Heart left ventricle (tissue), 16 donors: ENCODE results near the gene IGFBP1. TPM values are rescaled to one million over a fixed set of nuclear protein-coding genes. Genes with fewer than 3 reads are reported as not detected.

Experiments
- ATAC-seq, 4 donors: fragments of 200-7000 bp; cut with Tn5 transposase; one replicate each; pipeline ENCODE4 v1.9.1; 2020 to 2022; ENCODE audit warnings: moderate library complexity in 4 of 4, mild to moderate bottlenecking in 3 of 4, moderate number of reproducible peaks in 1 of 4
- DNase-seq, 5 donors: peaks; one replicate each; pipeline ENCODE4 v3.0.0-alpha.2; 2020
- H3K27ac ChIP-seq, 12 donors: fragments of 200-600 bp; sonication (generic) in 4 of 12; one replicate each; pipeline versions ENCODE4 v1.5.0 to v1.8.0; 2016 to 2022; ENCODE audit warnings: mild to moderate bottlenecking in 2 of 12
- H3K27me3 ChIP-seq, 9 donors: fragments of 200-600 bp; sonication (generic) in 2 of 9; one replicate each; pipeline versions ENCODE4 v1.5.1 to v1.8.0; 2016 to 2022; ENCODE audit warnings: mild to moderate bottlenecking in 3 of 9
- H3K36me3 ChIP-seq, 9 donors: fragments of 200-600 bp; sonication (generic) in 2 of 9; one replicate each; pipeline versions ENCODE4 v1.5.0 to v1.8.0; 2018 to 2022; ENCODE audit warnings: mild to moderate bottlenecking in 2 of 9
- H3K4me1 ChIP-seq, 12 donors: fragments of 200-600 bp; sonication (generic) in 4 of 12; one replicate each; pipeline versions ENCODE4 v1.5.0 to v1.8.0; 2016 to 2022; ENCODE audit warnings: mild to moderate bottlenecking in 3 of 12
- H3K4me3 ChIP-seq, 12 donors: fragments of 200-600 bp; sonication (generic) in 4 of 12; one replicate each; pipeline versions ENCODE4 v1.5.0 to v1.8.0; 2017 to 2022; ENCODE audit warnings: mild to moderate bottlenecking in 9 of 12, moderate library complexity in 4 of 12
- H3K9me3 ChIP-seq, 12 donors: fragments of 200-600 bp; sonication (generic) in 4 of 12; one replicate each; pipeline versions ENCODE4 v1.5.0 to v1.8.0; 2016 to 2022; ENCODE audit warnings: mild to moderate bottlenecking in 1 of 12
- POLR2A ChIP-seq, 2 donors: fragments of 450-650 bp; IDR thresholded peaks; one replicate each; pipeline ENCODE4 v1.6.1; 2017; ENCODE audit warnings: antibody characterized with exemption in 2 of 2, mild to moderate bottlenecking in 2 of 2, moderate library complexity in 2 of 2
- WGBS, 4 donors: extraction: QIAGEN DNeasy Blood & Tissue Kit in 2 of 4; methylation state at CpG; one replicate each; pipeline versions ENCODE4 v1.1.5 to v1.1.7; 2013 to 2018; 5-methylcytosine and 5-hydroxymethylcytosine counted together
- intact Hi-C, 10 donors: fragments of 100-400 bp; cut with DNase I; formaldehyde crosslinking; loops; one replicate each; pipeline versions ENCODE4 v1.11.1 to v1.14.2; 2022
- polyA plus RNA-seq, 2 donors: library from polyadenylated mRNA; stranded (reverse); fragments of 200-250 nt; gene quantifications; one replicate each; pipeline ENCODE4 v1.2.3, GENCODE V29; 2013
- total RNA-seq, 9 donors: library from RNA; depleted of rRNA in 2 of 9; stranded (reverse); fragments of >200 nt in 2 of 9; fragmentation: NEBNext Ultra II Directional in 3 of 9; extraction: Animal tissue kit (Norgen Biotek cat#: 25700) in 3 of 9; gene quantifications; one replicate each; pipeline versions ENCODE4 v1.1.0 to v1.2.4, GENCODE V29; 2016 to 2023
- TF ChIP-seq, protein P1 (sequence below), 12 donors: fragments of 200-600 bp; sonication (generic) in 4 of 12; IDR thresholded peaks; one replicate each; pipeline versions ENCODE4 v1.5.0 to v1.8.0; 2018 to 2022; ENCODE audit warnings: antibody characterized with exemption in 12 of 12, mild to moderate bottlenecking in 5 of 12
- donor health status: ischemic (EF 13 %, LVEDD 7.1; RV severe dilation, severe dysfunction).
- donor health status: healthy with polysubstance abuse.
- donor health status: DM: no; HTN: yes; CAD: no.
- donor health status: DM: no; HTN: no; CAD: no.
- donor health status: ischemic (EF 25% LVEDD 6.9; RV normal size, moderate dysfunction).
- donor health status: ischemic (EF 25% LVEDD 5.7; RV mildly dilated, moderate dysfunction).
- donor health status: healthy.
- donor health status: DM: yes; HTN: yes; CAD: no.
- donor health status: ischemic (EF 35%, LVEDD 5.7; RV mildly dilated, moderate dysfunction).
- donor health status: nonischemic (EF 11% LVEDD 7.7; RV severe dilation, severe dysfunction).
- donor health status: DM: yes; HTN: yes; CAD: no.
- donor health status: PGD.
- donor health status: ischemic (EF 29% LVEDD 5.4; RV normal size, mild dysfunction).
- donor health status: nonischemic (EF 23%, LVEDD 6.1; RV moderate dilation, normal function).

IGFBP1 gene
- total and polyA plus RNA-seq, 11 donors: 1.8 TPM; not detected in 10

DNA sequence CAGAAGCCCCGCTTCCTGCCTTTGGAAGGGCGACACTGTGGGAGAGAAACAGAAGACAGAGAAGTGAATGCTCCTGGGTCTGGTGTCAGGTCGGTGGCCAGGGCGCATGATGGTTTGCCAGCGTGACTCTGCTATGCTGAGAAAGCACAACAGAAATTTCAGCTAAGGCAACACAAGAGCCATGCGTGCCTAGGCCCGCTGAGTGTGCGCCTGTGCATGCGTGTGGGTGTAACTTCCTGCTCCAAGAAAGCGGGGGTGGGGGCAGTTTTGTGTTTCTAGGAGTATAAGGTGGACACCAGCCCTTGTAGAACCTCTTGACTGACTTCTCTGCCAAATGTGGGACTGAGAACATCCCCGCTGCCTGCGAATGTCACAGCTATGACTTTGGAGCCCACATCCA is 26.6 kb downstream of the IGFBP1 start:
- no peaks in the 10 kb centered on the region for H3K9me3 ChIP-seq
- no peak for TF ChIP-seq POLR2A (IDR thresholded peaks at IDR 0.05)
- TF ChIP-seq, protein P1, sequence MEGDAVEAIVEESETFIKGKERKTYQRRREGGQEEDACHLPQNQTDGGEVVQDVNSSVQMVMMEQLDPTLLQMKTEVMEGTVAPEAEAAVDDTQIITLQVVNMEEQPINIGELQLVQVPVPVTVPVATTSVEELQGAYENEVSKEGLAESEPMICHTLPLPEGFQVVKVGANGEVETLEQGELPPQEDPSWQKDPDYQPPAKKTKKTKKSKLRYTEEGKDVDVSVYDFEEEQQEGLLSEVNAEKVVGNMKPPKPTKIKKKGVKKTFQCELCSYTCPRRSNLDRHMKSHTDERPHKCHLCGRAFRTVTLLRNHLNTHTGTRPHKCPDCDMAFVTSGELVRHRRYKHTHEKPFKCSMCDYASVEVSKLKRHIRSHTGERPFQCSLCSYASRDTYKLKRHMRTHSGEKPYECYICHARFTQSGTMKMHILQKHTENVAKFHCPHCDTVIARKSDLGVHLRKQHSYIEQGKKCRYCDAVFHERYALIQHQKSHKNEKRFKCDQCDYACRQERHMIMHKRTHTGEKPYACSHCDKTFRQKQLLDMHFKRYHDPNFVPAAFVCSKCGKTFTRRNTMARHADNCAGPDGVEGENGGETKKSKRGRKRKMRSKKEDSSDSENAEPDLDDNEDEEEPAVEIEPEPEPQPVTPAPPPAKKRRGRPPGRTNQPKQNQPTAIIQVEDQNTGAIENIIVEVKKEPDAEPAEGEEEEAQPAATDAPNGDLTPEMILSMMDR (IDR thresholded peaks at IDR 0.05): no peak
- WGBS, 4 donors: 94 to 96% (median 95%) methylated on average over 11 to 12 of the region's 12 CpGs
- no peak overlapping the region for H3K4me3 ChIP-seq
- no peak for ATAC-seq
- H3K27ac ChIP-seq: no peak overlapping the region
- H3K36me3 ChIP-seq: peaks cover 0 to 56% (median 29%) of the 10 kb centered on the region in 9 donors
- peaks cover 0 to 22% (median 0%) of the 10 kb centered on the region in 9 donors for H3K27me3 ChIP-seq
- intact Hi-C loops: loop anchor here in 4 of 10 donors (5.0 to 10.0 kb wide), 3 partner anchors 1172 to 1342 kb away; no protein-coding TSS in a partner anchor
- DNase-seq: no peak
- peaks cover 0 to 26% (median 0%) of the 10 kb centered on the region in 12 donors for H3K4me1 ChIP-seq

DNA sequence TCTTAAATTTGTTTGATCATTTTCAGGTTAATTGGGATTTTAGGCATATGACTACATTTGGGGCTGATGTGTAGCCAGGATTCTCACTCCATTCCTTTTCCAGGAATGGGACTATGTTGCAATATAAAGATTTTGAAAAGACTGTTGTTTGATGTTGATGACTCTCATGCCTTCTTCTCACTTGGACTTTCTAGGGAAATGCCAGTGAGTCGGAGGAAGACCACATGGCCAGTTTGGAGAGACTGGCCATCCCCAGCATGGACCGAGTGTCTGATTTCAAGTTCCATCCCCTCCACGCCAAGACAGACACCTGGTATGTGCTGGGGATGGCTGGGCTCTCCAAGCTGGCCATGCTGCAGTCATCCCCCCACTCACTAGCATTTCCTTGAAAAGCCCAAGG is 27.3 kb downstream of the IGFBP1 start:
- 85 to 94% (median 91%) methylated on average over 3 of the region's 3 CpGs for WGBS, 4 donors
- Histone ChIP-seq H3K4me3 (no peak overlapping the region), H3K27ac (no peak overlapping the region), H3K4me1 (peaks cover 0 to 32% (median 5%) of the 10 kb centered on the region in 12 donors), H3K27me3 (peaks cover 0 to 29% (median 0%) of the 10 kb centered on the region in 9 donors), H3K9me3 (no peaks in the 10 kb centered on the region), H3K36me3 (peaks cover 0 to 56% (median 29%) of the 10 kb centered on the region in 9 donors)
- DNase-seq: no peak
- TF ChIP-seq, protein P1 (IDR thresholded peaks at IDR 0.05): no peak
- TF ChIP-seq POLR2A (IDR thresholded peaks at IDR 0.05): no peak
- intact Hi-C loops: loop anchor here in 5 of 10 donors (2.0 to 10.0 kb wide), 5 partner anchors 437 to 1342 kb away; no protein-coding TSS in a partner anchor
- no peak for ATAC-seq

DNA sequence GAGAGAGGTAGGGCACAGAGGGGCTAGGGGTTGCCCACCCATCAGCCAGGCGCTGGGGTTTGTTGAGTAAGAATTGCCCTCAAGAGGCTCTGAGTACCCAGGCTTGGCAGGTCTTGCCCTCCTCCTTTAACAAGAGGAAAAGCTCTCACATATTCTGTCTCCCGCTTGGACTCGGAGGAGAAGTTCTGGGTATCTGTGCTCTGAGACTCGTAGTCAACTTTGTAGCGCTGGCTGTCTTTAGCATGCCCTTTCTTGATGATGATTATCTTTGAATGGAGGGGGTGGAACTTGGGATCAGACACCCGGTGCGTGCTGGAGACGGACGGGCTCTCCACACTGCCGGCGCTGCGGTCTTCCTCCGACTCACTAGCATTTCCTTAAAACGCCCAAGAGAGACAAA is 28.8 kb downstream of the IGFBP1 start:
- Histone ChIP-seq H3K4me1 (peaks cover 0 to 43% (median 16%) of the 10 kb centered on the region in 12 donors), H3K27ac (no peak overlapping the region), H3K9me3 (no peaks in the 10 kb centered on the region), H3K4me3 (peak overlapping the region in 3 of 12 donors; percentile 59 to 72 (median 61)), H3K27me3 (peaks cover 0 to 43% (median 0%) of the 10 kb centered on the region in 9 donors), H3K36me3 (peaks cover 0 to 52% (median 29%) of the 10 kb centered on the region in 9 donors)
- TF ChIP-seq, protein P1 (IDR thresholded peaks at IDR 0.05): no peak
- TF ChIP-seq POLR2A (IDR thresholded peaks at IDR 0.05): no peak
- no peak for DNase-seq
- intact Hi-C loops: loop anchor here in 6 of 10 donors (1.0 to 10.0 kb wide), 6 partner anchors 436 to 1340 kb away; no protein-coding TSS in a partner anchor
- 76 to 87% (median 81%) methylated on average over 14 of the region's 14 CpGs for WGBS, 4 donors
- ATAC-seq: no peak

DNA sequence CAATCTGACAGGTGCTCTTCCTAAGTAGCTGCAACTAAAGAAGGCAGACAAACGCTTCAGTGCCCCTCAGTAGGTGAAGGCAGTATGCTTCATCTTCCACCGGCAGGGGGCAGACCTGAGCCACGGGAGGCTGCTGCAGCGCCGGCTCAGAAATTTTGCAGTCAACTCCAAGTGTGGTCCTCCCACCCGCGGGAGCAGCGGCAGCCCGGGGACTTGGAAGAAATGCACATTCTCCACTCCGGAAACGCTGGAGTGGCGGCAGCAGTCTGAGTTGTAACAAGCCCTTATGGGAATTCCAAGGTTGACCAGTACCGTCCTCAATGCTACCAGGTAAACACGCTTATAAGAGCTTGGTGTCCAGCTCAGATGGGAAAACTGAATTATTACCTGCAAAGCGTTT is 29.4 kb downstream of the IGFBP1 start:
- Histone ChIP-seq H3K27me3 (peaks cover 0 to 48% (median 0%) of the 10 kb centered on the region in 9 donors), H3K4me1 (peaks cover 0 to 44% (median 20%) of the 10 kb centered on the region in 12 donors)
- WGBS, 4 donors: 6 to 11% (median 8%) methylated on average over 15 of the region's 15 CpGs

More for the DNA sequence above, 29.4 kb downstream of the IGFBP1 start:
- DNase-seq (peak; percentile 79 to 91 (median 83)), ATAC-seq (peak; percentile 27 to 58 (median 50))
- Histone ChIP-seq H3K9me3 (no peaks in the 10 kb centered on the region), H3K36me3 (peaks cover 0 to 46% (median 24%) of the 10 kb centered on the region in 9 donors), H3K27ac (peak overlapping the region in 1 of 12 donors; percentile 27), H3K4me3 (peak overlapping the region in 9 of 12 donors; percentile 1 to 72 (median 61))
- TF ChIP-seq POLR2A (IDR thresholded peaks at IDR 0.05): no peak
- TF ChIP-seq, protein P1 (IDR thresholded peaks at IDR 0.05): peak; percentile 83 to 98 (median 96)
- intact Hi-C loops: loop anchor here in 6 of 10 donors (1.0 to 10.0 kb wide), 6 partner anchors 435 to 1340 kb away; no protein-coding TSS in a partner anchor
